HG02970 (cell line): ENCODE measurements around the gene DHX34.

Experiments
- ATAC-seq: cut with Tn5 transposase; IDR thresholded peaks from one replicate; pipeline ENCODE4 v1.9.1; 2021; ENCODE audit warnings: mild to moderate bottlenecking, moderate library complexity, moderate number of reproducible peaks; ENCODE audit not compliant: unreplicated experiment, low FRiP score

The DHX34 gene

GRCh38 chr19:47415953-47416642 lies 67.0 kb downstream of the DHX34 start:
- no peak for ATAC-seq

GRCh38 chr19:47416643-47416985 lies 67.5 kb downstream of the DHX34 start:
- ATAC-seq = no peak

- ATAC-seq = no peak
Observed at GRCh38 chr19:47417107-47417745, 68.1 kb downstream of the DHX34 start.

DNA sequence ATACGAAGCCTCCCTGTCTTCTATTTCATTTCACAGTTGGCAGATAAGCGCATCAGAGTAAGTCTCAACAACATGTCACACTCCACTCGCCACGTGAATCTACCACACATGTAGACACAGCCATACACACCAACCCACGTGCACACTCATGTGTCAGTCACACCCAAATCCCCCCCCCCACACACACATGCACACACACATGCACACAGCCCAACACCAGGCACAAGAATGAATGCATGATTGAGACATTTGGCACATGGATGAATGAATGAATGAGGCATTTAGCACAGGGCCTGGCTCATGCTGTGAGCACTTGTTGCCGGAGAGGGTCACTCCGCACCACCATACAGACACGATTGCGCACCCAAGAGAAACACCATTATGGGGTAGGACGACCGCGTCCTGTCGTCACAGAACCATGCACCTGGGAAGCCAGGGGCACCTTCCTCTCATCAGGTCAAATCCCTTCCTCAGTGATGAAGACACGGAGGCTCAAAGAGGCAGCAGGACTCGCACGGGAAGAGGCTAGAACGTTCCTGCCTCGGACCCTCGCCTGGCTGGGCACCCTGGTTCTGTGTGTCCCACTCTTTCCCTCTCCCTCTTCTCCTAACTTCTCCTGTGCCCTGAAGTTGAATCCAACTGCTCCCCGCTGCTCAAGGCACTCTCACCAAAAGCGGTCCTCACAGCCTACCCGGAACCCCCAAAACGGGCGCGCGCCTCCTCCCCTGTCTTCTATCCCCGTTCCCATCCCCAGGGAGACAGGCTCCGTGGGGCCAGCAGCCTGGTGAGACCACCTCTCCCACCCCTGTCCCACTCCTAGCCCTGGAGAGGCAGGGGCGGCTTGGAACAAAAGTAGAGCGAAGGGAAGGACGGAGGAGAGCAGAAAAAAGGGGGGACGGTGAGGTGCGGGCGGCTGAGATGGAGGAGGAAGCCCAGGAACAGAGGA lies 68.9 kb downstream of the DHX34 start:
- ATAC-seq = no peak

DNA sequence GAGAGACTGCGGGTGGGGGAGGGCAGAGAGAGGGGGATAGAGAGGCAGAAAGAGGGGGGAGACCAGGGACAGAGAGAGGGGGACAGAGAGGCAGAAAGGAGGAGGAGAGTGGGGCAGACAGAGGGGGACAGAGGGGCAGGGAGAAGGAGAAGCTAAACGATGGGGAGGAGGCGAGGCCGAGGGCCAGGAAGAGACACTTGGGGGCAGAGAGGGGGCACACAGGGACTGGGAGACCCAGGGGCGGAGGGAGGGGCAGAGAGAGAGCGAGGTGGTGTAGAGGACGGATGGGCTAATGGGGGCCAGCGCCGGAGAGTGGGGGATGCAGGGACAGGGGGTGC lies 69.5 kb downstream of the DHX34 start:
- no peak for ATAC-seq

DNA sequence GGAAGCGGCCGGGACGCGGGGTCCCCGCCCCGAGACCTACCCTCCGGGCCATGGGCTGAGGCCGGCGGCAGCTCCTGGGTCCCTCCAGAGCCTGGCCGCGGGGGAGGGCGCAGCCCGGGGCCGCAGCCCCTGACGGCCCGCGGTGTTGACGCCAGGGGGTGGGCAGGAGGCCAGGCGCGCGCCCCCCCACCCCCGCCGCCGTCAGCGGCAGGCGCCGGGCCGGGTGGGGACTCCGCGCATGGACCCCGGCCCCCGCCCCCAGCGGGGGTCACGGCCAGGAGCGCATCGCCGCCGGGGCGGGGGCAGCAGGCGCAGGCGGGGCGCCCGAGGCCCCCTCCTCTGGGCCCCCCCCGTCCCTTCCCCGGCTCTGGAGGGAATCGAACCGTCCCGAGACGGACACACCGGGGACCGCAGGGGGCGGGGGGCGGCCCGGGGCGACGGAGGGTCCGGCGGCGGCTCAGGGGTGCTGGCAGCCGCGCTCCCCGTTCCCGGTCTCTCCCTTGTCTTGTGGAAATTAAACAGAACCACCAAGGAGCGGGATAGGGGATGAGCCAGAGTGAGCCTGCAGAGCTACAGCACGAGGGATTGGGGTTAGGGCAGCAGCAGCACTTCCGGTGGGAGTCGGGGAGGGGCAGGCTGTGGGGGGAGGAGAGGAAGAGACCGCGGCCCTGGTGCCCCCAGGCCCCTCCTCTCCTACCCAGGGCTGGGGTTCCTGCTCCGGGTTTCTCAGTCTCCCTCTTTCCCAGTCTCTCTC lies 70.1 kb downstream of the DHX34 start, which contains the start of gene MEIS3:
Gene MEIS3 (minus strand): TSS at position 498 of the 754 bp plus-strand sequence. CDS start 446 bp downstream, at position 52.
- ATAC-seq = no peak

- ATAC-seq = no peak
Observed at GRCh38 chr19:47419789-47420188, 70.7 kb downstream of the DHX34 start.

DNA sequence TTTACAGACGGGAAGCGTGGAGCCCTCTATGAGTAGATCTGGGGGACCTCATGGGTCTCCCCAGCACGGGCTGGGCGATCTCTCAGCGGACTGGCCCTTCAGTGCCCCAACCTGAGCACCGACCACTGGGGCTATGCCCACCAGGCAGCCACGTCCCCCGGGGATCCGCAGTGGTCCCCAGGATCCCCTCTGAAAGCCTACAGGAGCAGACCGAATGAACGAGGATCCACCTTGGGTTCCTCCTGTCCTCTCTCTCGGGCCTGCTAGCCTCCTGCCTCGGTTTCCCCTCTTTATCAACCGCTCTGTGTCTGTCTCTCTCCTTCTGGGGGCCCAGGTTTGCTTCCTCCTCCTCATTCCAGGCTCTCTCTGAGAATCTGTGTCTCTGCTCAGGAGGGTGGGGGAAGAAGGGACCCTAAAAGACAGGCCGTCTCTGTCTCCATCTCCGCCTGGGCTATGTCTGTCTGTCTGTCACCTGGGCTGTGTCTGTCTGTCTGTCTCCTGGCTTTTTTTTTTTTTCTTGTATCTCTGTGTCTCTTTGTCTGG lies 72.2 kb downstream of the DHX34 start:
- ATAC-seq = no peak

GRCh38 chr19:47421844-47422395 lies 72.8 kb downstream of the DHX34 start:
- ATAC-seq = no peak

GRCh38 chr19:47422417-47423163 lies 73.5 kb downstream of the DHX34 start:
- no peak for ATAC-seq

DNA sequence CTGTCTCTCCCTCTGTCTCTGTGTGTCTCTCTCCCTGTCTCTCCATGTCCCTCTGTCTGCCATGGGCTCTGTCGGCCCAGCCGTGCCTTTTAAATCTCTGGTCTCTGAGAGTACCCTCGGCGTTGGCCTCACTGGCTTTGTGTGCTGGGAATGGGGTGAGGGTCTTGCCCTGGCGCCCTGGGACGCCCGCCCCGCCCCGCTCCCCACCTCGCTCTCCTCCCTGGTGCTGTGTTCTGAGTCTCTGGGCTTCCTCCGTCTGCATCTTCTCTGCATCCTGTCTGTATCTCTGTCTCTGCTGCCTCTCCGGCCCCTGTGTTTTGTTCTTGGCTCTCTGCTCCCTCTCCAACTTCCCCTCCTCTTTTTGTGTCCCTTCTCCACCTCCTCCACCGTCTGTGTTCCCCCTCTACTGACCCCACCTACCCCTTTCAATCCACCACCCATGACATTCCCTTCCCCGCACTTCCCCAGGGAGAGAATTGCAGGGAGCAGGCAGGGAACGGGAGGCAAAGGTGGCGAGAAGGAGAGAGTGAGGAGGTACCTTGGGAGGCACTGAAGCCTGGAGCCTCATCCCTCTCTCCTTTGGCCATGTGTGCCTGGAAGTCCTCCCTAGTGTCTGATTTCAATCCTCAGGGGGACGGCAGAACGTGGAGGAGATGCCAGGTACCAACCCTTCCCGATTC lies 74.2 kb downstream of the DHX34 start:
- no peak for ATAC-seq

- ATAC-seq = no peak
Observed at GRCh38 chr19:47427241-47428176, 78.4 kb downstream of the DHX34 start.

- no peak for ATAC-seq
Observed at GRCh38 chr19:47428177-47428894, 79.2 kb downstream of the DHX34 start.

DNA sequence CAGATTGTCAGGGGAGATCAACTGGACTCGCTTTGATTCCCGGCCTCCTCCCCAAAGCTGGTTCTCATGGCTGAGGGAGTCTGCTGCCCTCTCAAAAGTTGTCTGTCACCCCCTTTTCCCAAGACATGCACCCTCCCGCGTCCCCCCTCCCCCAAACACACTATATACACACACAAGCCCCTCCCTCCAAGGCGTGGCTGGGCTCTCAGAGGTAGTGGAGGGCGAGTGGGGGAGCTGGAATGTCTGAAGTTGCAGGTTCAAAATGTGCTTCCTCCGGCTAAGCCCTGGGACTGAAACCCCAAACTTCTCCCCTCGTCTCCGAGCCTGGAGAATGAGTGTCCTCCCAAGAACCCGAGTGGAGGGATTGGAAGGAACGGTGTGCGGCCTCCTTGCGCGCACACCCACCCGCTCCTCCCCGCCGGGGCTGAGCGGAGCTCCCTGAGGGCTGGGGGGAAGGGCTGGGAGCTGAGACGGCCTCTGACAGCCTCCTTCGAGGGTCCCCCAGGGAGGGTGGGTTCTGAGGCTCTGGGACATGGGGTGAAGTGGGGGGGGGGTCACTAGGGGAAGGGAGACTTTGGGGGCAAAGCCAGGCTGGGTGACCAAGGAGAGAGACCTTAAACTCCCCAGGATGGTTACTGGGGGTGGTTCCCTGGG lies 80.2 kb downstream of the DHX34 start:
- no peak for ATAC-seq

DNA sequence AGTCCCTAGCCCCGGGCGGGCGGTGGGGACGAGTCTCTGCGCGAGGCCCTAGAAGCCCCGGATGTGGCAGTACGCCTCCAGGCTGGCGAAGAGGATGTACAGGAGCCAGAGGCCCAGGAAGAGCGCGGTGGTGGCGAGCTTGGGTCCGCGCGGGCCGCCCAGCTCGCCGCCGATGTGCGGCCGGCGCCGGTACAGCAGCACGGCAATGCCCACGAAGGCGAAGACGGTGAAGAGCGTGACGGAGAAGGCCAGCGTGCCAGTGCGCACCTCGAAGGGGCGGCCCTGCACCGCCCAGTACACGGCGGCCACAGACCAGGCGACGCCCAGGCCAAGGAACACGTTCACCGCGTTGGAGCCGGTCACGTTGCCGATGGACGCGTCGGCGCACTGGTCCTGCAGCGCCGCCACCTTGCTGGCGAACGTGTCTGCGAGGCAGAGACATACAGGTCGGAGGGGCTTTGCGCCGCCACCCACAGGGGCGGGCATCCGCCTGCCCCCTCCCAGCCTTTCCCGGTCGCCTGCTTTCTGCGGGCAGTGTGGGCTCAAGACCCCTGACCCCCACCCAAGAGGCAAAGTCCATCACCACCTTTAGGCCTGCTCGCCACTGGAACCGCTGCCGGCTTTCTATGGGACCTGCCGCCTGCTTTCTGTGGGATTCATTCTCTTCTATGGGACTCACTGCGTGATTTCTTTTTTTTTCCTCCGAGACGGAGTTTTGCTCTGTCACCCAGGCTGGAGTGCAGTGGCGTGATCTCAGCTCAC lies 81.1 kb downstream of the DHX34 start:
- no peak for ATAC-seq

DNA sequence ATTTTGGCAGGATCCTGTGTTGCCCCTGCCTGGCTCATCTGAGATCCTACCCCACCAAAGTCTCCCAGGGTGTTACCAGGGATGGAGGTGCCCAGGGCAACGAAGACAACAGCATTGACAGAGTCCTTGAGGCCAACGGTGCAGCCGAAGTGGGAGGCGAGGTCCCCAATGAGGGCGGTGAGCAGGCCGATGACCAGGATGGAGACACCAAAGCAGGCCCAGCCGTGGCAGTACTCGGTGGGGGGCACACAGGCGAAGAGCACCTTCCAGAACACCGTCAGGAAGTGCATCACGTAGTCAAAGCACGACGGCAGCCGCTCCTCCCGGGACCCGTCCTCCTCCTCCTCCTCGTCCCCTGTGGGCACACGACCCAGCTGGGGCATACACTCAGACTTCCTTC lies 83.0 kb downstream of the DHX34 start:
- no peak for ATAC-seq
